Measurements from ENCODE around the gene CBLB.

Gene CBLB

DNA sequence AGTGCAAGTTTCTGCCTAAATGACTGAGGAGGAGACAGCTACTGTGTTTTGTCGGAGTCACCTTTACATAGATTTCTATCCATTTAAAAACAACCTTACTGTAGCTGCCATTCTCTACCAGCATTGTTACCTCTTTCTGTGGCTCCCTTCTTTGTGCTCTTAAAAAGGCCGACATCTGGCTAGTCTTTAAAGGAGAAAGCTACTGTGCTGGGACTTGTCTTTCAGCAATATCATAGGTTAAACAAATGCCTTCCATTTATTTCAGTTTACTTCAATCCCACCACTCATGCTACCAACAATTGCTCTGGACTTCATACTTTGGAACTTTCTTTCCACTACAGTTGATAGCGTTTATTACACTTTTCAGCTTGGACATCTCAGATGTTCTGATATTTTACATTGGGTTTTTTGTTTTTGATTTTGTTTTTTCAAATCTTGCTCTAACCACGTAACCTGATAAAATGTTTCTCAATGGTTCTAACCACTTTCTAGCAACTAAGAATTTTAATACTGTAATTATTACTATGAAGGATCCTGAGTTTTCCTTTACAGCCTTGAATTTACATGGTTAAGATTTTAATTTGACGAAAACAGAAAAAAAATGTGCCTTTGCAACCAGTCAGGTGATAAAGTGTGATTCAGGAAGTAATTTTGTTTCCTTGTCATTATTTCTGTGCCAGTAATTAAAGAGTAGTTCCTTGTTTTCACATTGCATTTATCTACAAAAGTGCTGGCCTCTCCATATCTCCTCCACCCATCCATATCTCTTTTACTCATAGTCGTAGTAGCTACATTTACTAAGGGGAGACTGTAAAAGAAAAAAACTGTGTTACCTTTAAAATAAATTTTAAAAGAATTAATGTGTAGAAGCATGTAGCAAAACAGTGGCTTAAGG, 1.3 kb upstream of the CBLB start:
- DNase-seq = peak; percentile 43

DNA sequence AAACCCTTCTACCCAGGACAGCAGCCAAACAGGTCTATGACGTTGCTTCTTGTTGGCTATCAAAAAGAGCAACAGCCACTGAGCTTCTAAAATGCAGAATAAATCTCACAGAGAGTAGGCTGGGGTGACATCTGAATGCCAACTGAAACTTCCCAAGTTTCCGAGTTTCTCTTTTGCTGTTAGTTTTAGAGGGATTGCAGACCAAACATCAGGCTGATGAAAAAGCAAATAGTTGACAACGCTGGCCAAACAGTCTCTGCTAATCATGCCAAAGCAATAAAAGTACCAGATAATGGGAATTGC, 670 bp upstream of the CBLB start:
- DNase-seq = no peak

DNA sequence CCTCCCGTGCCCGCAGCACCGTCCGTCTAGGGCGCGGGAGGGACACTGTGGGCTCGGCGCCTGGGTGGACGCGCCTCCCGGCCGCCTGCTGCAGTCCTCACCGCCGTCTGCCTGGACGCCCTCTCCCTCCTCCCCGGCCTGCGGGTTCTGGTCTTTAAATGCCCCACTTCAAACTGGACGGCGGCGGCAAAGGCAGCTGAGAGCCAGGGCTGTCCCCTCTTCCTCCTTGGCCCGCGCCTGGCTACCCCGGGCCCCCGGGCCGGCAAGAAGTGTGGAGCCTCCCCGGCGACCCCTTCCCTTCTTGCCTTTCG, 426 bp downstream of the CBLB start:
- no peak for DNase-seq

GRCh38 chr3:105867712-105868430, 941 bp downstream of the CBLB start:
- no peak for DNase-seq

GRCh38 chr3:105866656-105867653, 1.9 kb downstream of the CBLB start:
- DNase-seq = no peak

DNA sequence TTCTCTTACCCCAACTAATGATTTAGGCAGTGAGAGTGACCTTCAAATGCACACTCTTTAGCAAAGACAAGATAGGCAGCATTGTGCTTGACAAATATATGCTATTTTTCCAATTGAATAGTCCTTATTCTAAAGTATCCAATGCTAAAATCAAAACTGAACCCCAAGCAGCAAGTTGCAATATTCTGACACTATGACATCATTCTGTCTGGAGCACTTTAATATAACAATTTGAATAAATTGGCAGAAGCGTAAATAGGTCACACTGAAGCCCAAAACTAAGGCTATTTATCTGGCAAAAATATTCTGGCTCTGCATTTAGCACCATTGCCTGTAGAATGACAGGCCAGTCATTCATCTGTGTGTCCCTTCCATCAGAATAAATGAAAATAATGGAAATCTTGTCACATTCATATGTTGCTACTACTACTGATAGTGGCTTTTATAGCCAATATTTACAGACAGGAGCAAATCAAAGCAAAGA, 2.9 kb downstream of the CBLB start:
- no peak for DNase-seq

GRCh38 chr3:105865016-105865623, 3.7 kb downstream of the CBLB start:
- DNase-seq = no peak

DNA sequence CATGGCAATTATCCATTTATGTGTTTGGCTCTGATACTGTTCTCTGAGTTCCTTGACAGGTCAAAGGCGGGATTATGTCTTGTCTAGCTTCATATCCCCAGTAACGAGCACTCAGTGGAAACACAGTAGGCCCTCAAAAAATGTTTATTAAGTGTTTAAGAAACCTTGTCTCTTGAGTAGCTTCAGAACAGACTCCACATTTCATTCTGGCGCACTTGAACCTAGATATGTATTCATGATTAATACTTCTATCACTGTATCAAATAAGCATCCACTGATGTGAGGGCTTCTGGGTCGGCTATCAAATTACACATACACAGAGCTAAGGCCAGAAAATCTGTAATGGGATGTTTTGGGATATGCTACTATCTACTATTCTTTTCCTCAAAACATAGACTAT, 4.6 kb downstream of the CBLB start:
- peak; percentile 40 for DNase-seq

GRCh38 chr3:105863608-105864007, 5.2 kb downstream of the CBLB start:
- no peak for DNase-seq

DNA sequence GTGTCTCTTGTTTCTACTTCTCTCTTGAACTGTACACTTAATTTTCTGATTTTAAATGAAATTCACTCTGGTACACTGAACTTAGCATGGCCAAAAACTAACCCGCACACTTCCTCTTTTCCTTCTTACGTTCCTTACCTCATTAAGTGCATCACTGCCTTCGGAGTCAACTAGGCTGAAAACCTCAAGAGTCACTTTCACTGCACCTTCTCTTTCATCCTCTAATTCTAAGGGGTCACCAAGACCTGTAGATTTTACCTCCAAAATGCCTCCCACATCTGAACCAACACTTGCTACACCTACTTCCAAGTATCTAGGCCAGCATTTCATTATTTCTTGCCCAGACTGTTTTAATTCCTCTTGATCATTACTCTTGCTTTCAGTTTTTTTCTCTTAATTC, 6.6 kb downstream of the CBLB start:
- DNase-seq = no peak

GRCh38 chr3:105860641-105861040, 8.2 kb downstream of the CBLB start:
- DNase-seq = no peak

DNA sequence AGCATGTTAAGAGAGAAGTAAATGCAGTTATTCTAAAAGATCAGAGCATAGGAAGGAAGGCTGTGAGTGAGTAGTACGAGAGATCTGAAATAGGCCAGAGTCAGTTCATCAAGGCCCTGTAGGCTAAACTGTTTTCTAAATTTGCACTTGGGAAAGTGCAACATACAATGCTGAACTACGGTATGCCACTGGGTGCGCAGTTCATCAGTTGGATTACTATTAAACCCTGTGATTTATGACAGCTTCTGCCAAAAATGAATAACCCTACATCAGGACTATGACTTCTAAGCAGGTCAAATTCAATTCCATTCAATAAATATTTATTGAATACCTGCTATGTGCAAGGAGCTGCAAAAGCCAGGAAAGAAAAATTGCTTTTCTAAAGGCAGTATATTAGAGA, 10.8 kb downstream of the CBLB start:
- DNase-seq = no peak

GRCh38 chr3:105857601-105858000, 11.2 kb downstream of the CBLB start:
- DNase-seq = no peak

DNA sequence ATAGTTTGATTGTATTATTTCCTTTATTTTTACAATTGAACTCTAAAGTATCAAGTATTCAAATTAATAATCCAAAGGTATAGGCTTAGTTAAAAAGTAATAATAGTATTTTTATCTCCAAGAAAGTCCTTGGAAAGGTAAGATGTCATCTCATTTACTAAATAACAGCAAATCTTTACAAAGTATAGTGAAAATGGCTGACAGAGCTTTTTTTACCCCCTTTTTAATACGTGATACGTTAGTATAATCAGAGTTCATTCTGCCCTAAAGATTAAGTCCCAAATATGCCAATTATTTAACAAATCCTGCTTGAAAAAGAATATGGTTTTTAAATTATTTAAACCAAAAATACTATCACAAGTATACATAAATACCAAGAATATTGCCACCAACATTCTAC, 12.2 kb downstream of the CBLB start:
- no peak for DNase-seq

DNA sequence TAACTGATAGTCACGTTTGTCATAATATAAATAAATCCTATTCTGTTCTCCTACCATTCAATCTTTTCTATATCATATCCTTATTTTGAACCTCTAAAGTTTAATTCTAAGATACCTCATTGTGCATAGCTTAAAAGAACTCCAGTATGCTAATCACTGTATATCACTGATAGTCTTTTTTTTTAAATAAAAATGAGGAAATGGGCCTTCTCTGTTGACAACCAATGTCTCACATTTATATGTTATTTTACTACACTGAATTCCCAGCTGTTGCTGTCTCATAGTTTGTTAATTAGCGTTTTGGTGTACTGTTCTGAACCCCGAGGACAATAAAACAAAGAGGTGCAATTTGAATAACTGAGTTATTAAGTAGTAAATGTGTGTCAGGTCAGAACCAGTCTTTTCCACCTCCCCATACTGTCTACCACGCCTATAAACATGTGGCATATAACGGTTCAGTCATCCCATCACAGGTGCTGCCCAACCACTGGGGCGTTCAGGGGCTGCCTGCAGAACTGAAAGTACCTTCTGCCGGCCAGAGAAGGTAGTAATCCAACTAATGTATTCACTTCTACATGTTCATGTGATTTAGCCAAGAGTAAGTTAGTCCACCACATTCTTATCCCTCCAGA, 14.9 kb downstream of the CBLB start:
- DNase-seq = no peak

GRCh38 chr3:105851582-105851981, 17.2 kb downstream of the CBLB start:
- no peak for DNase-seq

DNA sequence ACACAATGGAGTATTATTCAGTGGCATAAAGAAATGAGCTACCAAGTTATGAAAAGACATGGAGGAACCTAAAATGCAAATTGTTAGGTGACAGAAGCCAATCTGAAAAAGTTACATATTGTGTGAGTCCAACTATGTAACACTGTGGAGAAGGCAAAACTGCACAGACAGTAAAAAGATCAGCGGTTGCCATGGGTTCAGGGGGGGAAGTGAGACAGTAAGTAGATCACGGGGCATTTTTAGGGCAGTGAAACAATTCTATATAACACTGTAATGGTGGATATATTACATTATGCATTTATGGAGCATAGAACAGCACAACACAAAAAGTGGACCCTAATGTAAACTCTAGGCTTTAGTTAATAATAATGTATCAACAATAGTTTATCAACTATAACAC, 17.6 kb downstream of the CBLB start:
- DNase-seq = no peak

- DNase-seq = no peak
Observed at GRCh38 chr3:105850593-105850992, 18.2 kb downstream of the CBLB start.

DNA sequence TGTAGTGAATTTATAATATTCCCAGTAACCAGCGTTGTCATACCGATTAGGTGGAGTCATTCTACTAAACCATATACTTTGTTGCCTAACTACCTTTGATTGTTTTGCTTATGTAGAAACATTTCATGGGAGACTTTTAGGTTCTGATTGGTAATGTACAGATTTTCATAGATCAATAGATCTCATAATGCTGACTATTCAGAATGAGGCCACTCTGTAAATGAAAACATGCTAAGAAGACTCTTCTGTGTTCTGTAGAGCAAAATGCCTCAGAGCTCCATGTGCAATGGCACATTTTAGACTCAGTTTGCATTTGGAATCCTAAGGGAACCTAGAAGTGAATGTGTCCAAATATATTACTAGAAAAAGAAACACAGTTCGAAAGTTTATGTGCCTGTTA, 20.0 kb downstream of the CBLB start:
- no peak for DNase-seq

DNA sequence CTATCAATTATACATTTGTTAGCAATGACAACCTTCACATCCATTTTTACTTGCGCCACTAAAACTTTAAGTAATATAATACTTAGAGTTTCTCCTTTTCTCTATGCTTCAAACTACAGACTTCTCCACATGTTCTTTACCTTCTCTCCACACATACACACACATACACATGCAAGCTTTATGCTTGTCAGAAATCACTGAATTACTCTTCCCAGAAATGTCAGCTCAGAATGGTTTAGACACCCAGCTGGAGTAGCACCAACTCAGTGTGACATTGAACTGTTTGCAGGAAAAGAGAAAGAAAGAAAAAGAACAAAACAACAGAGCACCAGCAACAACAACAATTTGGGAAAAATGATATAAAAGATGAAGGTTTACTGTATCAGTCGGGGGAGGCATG, 20.9 kb downstream of the CBLB start:
- DNase-seq = no peak

DNA sequence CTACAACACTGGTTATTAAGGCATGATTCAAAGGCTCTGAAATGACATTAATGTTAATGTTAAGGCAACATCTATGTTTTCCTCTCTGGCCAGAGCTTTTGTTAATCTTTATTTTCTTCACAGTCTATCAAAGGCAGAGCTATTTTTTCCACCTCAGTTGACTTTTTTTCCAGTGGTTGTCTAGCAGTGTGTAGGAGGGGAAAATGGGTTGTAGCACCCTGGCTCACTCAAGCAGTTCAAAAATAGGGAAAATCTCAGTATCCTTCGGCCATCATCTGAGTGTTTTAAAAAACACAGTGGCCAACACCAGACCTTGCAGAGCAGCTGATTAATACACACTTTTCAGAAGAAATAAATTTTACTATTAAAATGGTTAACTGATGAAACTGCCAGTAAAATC, 21.4 kb downstream of the CBLB start:
- no peak for DNase-seq

DNA sequence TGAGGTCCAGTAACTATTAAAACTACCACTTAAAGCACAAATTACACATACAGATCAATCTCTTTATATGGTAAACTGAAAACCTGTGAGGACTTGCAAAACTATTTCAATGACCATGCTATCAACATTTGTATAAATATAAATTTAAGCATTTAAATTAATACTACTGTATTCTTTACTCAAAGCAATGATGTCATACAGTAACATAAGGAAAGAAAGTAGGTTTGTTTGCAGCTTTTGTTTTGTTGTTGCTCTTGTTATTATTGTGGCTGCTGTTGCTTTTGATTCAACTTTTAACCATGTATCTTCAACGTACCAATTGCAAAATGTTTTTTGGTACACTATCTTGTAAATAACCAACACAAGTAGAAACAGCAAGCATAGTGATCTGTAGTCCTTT, 22.0 kb downstream of the CBLB start:
- no peak for DNase-seq

- no peak for DNase-seq
Observed at GRCh38 chr3:105845488-105845887, 23.3 kb downstream of the CBLB start.
